A549 (cell line): ENCODE data around the gene CTXN1. TPM values are rescaled to one million over a fixed set of nuclear protein-coding genes. Genes with fewer than 3 reads are reported as not detected.

Source experiments
- ATAC-seq, 2 experiments: fragments of 200-7000 bp in 1 of 2; fragments of >200 bp in 1 of 2; cut with Nextera tagmentation in 1 of 2; cut with Tn5 transposase in 1 of 2; 3 replicates each; pipeline versions ENCODE4 v1.8.0 to v1.9.1; 2018 to 2020; ENCODE audit warnings: mild to moderate bottlenecking in 1 of 2, moderate library complexity in 1 of 2
- CTCF ChIA-PET: fragments of 300-600 bp; sonication (Branson Sonifier 250); formaldehyde crosslinking; extraction: SDS; loops from one replicate; lab custom pipeline; 2021; ENCODE audit warnings: antibody characterized with exemption, inconsistent platforms; lab: Yijun Ruan, JAX
- POLR2A ChIA-PET: fragments of 350-600 bp; formaldehyde crosslinking; extraction: SDS; loops from one replicate; lab custom pipeline; 2021; ENCODE audit warnings: antibody characterized with exemption, inconsistent platforms; lab: Yijun Ruan, JAX
- DNase-seq, 2 experiments: peaks; one replicate each; pipeline versions ENCODE4 v3.0.0 to v3.0.0-alpha.2; 2011 to 2016; ENCODE audit warnings: low read depth in 1 of 2, low spot score in 1 of 2
- FAIRE-seq: peaks from 2 replicates; lab custom pipeline; 2011; peaks lifted over from hg19 to GRCh38; lab: Jason Lieb, UNC
- H3K27ac ChIP-seq, 2 experiments: fragments of >200 bp; sonication (Bioruptor Twin); formaldehyde crosslinking; 3 replicates each; pipeline ENCODE4 v1.5.1; 2016 to 2017
- H3K4me1 ChIP-seq: fragments of >200 bp; sonication (Bioruptor Twin); formaldehyde crosslinking; 3 replicates; pipeline ENCODE4 v1.6.1; 2016
- H3K4me2 ChIP-seq: fragments of >200 bp; sonication (Bioruptor Twin); formaldehyde crosslinking; 3 replicates; pipeline ENCODE4 v1.6.1; 2016
- H3K4me3 ChIP-seq: fragments of >200 bp; sonication (Bioruptor Twin); formaldehyde crosslinking; 3 replicates; pipeline ENCODE4 v1.5.1; 2016
- H3K9me3 ChIP-seq: fragments of >200 bp; sonication (Bioruptor Twin); formaldehyde crosslinking; 3 replicates; pipeline ENCODE4 v1.6.1; 2016
- BHLHE40 ChIP-seq: IDR thresholded peaks from 2 replicates; pipeline ENCODE4 v1.6.1; 2012; ENCODE audit warnings: low read depth, low read length, inconsistent platforms
- CBX2 ChIP-seq: fragments of 200-600 bp; sonication (generic); IDR thresholded peaks from 2 replicates; pipeline ENCODE4 v1.6.1; 2016; ENCODE audit warnings: low read depth, mild to moderate bottlenecking, borderline replicate concordance
- CHD4 ChIP-seq: fragments of 200-600 bp; sonication (generic); IDR thresholded peaks from 2 replicates; pipeline ENCODE4 v1.6.1; 2016; ENCODE audit warnings: antibody characterized with exemption, mild to moderate bottlenecking, borderline replicate concordance
- EHF ChIP-seq: fragments of 250-450 bp; sonication (Bioruptor Pico); IDR thresholded peaks from 2 replicates; pipeline ENCODE4 v1.5.0; 2020; ENCODE audit warnings: mild to moderate bottlenecking
- EHMT2 ChIP-seq: fragments of 200-600 bp; sonication (generic); IDR thresholded peaks from 2 replicates; pipeline ENCODE4 v1.6.1; 2016; ENCODE audit warnings: antibody characterized with exemption, low read depth, mild to moderate bottlenecking, moderate library complexity
- FOSB ChIP-seq: fragments of 250-450 bp; sonication (Bioruptor Pico); IDR thresholded peaks from 2 replicates; pipeline ENCODE4 v1.5.0; 2020; ENCODE audit warnings: mild to moderate bottlenecking, moderate library complexity
- FOXS1 ChIP-seq: fragments of 250-450 bp; sonication (Bioruptor Pico); IDR thresholded peaks from 2 replicates; pipeline ENCODE4 v1.5.0; 2020; ENCODE audit warnings: mild to moderate bottlenecking, moderate library complexity
- HDAC2 ChIP-seq: fragments of 200-600 bp; sonication (generic); IDR thresholded peaks from 2 replicates; pipeline ENCODE4 v1.6.1; 2016
- HEYL ChIP-seq: fragments of 250-450 bp; sonication (Bioruptor Pico); IDR thresholded peaks from 2 replicates; pipeline ENCODE4 v1.8.0; 2021; ENCODE audit warnings: mild to moderate bottlenecking, moderate library complexity
- HOXB5 ChIP-seq: fragments of 250-450 bp; sonication (Bioruptor Pico); IDR thresholded peaks from 2 replicates; pipeline ENCODE4 v1.5.0; 2020; ENCODE audit warnings: mild to moderate bottlenecking, moderate library complexity
- NFE2L2 ChIP-seq: fragments of 150-350 bp; conservative IDR thresholded peaks from 2 replicates; pipeline ENCODE4 v1.6.1; 2014; ENCODE audit warnings: low read length
- POLR2A ChIP-seq: IDR thresholded peaks from 2 replicates; pipeline ENCODE4 v1.6.1; 2012; ENCODE audit warnings: mild to moderate bottlenecking, low read length
- POLR2AphosphoS2 ChIP-seq: conservative IDR thresholded peaks from 2 replicates; pipeline ENCODE4 v1.6.1; 2012; ENCODE audit warnings: low read length, improper control_type of control experiment, inconsistent platforms
- RAD21 ChIP-seq, 2 experiments: fragments of >200 bp in 1 of 2; sonication (Bioruptor Twin) in 1 of 2; formaldehyde crosslinking in 1 of 2; IDR thresholded peaks in 1 of 2; conservative IDR thresholded peaks in 1 of 2; 2 replicates in 1 of 2; 3 replicates in 1 of 2; pipeline ENCODE4 v1.6.1; 2012 to 2018; ENCODE audit warnings: inconsistent platforms in 1 of 2
- SMC3 ChIP-seq: fragments of >200 bp; sonication (Bioruptor Twin); formaldehyde crosslinking; IDR thresholded peaks from 3 replicates; pipeline ENCODE4 v1.6.1; 2018; ENCODE audit warnings: inconsistent platforms
- SREBF2 ChIP-seq: fragments of 450-650 bp; IDR thresholded peaks from 2 replicates; pipeline ENCODE4 v1.6.1; 2014; ENCODE audit warnings: mild to moderate bottlenecking, moderate library complexity
- TP53 ChIP-seq: fragments of 250-450 bp; sonication (Bioruptor Pico); IDR thresholded peaks from 2 replicates; pipeline ENCODE4 v1.5.0; 2021; ENCODE audit warnings: mild to moderate bottlenecking, moderate library complexity
- ZSCAN20 ChIP-seq: fragments of 250-450 bp; sonication (Bioruptor Pico); IDR thresholded peaks from 2 replicates; pipeline ENCODE4 v1.8.0; 2022; ENCODE audit warnings: mild to moderate bottlenecking, moderate library complexity
- WGBS: methylation state at CpG from one replicate; pipeline ENCODE4 v1.1.6; 2017; ENCODE audit errors: missing lambda C conversion rate; 5-methylcytosine and 5-hydroxymethylcytosine counted together
- polyA plus RNA-seq, 4 experiments: library from polyadenylated mRNA; depleted of rRNA in 3 of 4; stranded (reverse); fragments of >200 nt; fragmentation: RNase III in 1 of 4; extraction: RNeasy Plus Mini Kit Qiagen cat#74134 plus additional on column Dnase treatment in 1 of 4; gene quantifications; 2 replicates in 3 of 4; 3 replicates in 1 of 4; pipeline ENCODE4 v1.2.3, GENCODE V29; 2011 to 2017
- TF ChIP-seq, protein P1 (sequence below): fragments of 200-600 bp; sonication (generic); IDR thresholded peaks from 2 replicates; pipeline ENCODE4 v1.6.1; 2016; ENCODE audit warnings: antibody characterized with exemption, mild to moderate bottlenecking, moderate library complexity
- TF ChIP-seq, protein P2 (sequence below): fragments of 250-450 bp; sonication (Bioruptor Pico); IDR thresholded peaks from 2 replicates; pipeline ENCODE4 v1.5.0; 2020; ENCODE audit warnings: low read depth, mild to moderate bottlenecking, moderate library complexity
- TF ChIP-seq, protein P3 (sequence below): IDR thresholded peaks from 2 replicates; pipeline ENCODE4 v1.6.1; 2012
- TF ChIP-seq, protein P4 (sequence below): fragments of 450-650 bp; IDR thresholded peaks from 2 replicates; pipeline ENCODE4 v1.6.1; 2014; ENCODE audit warnings: antibody characterized with exemption
- TF ChIP-seq, protein P5 (sequence below): IDR thresholded peaks from 2 replicates; pipeline ENCODE4 v1.6.1; 2012; ENCODE audit warnings: low read depth, borderline replicate concordance

The CTXN1 gene
- polyA plus RNA-seq, 2 of the 4 experiments (the other 2 are of a cell fraction) = 1.2 to 9.9 TPM

DNA sequence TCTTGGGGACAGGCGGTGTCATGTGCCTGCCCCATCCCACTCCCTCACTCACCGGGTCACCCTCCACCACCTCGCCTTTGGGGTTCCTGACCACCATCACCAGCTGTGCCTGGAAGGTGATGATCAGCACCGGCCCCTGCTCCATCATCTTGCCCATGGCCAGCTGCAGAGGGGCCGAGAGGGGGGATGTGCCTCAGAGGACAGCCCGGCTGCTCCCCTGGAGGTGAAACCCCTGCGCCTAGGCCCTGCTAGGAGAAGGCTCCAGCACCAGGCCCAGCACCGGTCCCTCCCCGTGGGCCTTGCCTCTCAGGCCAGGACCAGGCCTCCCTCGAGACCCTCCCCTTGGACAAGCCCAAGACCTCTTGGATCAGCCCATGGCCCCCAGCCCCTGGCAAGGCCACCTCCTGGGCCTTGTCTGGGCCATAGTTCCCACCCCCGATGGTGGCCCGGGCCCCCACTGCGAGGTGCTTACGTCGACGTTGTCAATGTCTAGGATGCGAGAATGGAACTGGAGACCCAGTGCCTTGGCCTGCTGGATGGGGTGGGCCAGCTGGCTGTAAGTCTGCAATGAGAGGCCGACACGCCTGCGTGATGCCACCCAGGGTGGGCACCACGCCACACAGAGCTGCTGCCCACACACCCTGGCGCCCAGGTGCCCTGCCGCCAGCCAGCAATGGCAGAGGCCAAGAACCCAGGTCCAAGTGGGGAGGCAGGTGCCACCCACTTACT lies 1.8 kb upstream of the CTXN1 start:
- WGBS = 93% methylated on average over 3 of the region's 23 CpGs
- no peak overlapping the region for H3K4me2 ChIP-seq
- ATAC-seq = no peak
- no peaks in the 10 kb centered on the region for H3K9me3 ChIP-seq
- H3K4me1 ChIP-seq = peaks cover 22% of the 10 kb centered on the region
- DNase-seq = no peak
- CTCF ChIA-PET = interaction anchor here (1.2 to 3.0 kb wide), 5 partner anchors 10 to 74 kb away, joined by 3 to 13 read pairs (median 6); partner anchors contain the start of gene TIMM44
- FAIRE-seq = no peak
- H3K4me3 ChIP-seq = no peak overlapping the region
- POLR2A ChIA-PET = interaction anchor here (0.5 to 1.0 kb wide), 2 partner anchors 16 to 382 kb away, joined by 3 to 4 read pairs; partner anchors contain the start of gene TIMM44
- no peak overlapping the region for H3K27ac ChIP-seq
- no peak for TF ChIP-seq TP53 (CRISPR knock-in tag)
- TF ChIP-seq SREBF2 = no peak
- TF ChIP-seq, protein P1, sequence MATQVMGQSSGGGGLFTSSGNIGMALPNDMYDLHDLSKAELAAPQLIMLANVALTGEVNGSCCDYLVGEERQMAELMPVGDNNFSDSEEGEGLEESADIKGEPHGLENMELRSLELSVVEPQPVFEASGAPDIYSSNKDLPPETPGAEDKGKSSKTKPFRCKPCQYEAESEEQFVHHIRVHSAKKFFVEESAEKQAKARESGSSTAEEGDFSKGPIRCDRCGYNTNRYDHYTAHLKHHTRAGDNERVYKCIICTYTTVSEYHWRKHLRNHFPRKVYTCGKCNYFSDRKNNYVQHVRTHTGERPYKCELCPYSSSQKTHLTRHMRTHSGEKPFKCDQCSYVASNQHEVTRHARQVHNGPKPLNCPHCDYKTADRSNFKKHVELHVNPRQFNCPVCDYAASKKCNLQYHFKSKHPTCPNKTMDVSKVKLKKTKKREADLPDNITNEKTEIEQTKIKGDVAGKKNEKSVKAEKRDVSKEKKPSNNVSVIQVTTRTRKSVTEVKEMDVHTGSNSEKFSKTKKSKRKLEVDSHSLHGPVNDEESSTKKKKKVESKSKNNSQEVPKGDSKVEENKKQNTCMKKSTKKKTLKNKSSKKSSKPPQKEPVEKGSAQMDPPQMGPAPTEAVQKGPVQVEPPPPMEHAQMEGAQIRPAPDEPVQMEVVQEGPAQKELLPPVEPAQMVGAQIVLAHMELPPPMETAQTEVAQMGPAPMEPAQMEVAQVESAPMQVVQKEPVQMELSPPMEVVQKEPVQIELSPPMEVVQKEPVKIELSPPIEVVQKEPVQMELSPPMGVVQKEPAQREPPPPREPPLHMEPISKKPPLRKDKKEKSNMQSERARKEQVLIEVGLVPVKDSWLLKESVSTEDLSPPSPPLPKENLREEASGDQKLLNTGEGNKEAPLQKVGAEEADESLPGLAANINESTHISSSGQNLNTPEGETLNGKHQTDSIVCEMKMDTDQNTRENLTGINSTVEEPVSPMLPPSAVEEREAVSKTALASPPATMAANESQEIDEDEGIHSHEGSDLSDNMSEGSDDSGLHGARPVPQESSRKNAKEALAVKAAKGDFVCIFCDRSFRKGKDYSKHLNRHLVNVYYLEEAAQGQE = no peak

DNA sequence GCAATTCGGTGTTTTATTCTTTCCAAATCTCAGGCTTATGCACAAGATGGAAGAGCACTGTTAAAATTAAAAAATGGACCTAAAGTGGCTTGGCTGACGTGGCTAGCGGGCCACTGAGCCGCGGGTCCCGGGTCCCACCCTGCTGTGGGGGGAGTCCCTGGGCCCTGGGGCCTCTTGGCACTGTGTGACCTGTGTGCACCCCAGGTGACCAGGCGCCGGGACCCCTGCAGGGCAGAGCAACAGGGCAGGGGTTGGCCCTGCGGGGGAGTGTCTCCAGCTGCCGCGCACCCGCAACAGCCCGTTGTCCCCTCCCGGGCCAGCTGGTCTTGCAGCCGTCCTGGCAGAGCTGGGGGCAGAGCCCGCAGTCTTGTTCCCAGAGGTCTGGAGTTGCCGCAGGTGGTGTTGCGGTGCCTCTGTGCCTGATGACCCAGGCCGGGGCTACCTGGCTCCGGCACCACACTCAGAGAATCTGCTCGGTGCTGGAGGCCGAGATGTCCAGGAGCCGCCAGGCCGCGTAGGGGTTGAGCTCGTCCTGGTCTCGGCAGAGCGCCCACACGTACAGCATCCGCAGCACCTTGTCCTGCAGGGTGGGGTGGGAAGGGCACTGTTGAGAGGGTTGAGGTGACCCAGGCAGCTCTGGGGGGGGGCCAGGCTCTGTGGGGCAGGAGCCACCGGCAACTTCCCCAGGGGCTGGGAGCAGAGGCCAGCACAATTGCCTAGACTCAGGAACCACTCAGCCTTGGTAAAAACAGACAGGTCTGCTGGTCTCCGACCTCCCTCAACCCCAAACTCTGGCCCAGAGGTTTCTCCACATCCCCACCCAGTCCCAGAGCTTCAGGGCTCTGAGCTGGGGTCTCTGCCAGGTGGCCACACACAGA lies 1.0 kb upstream of the CTXN1 start:
- H3K4me3 ChIP-seq = no peak overlapping the region
- 51% methylated on average over 8 of the region's 32 CpGs for WGBS
- FAIRE-seq (no peak), DNase-seq (no peak), ATAC-seq (no peak; a peak in 1 of 6 replicates)
- ChIA-PET CTCF (interaction anchor here (1.0 to 2.0 kb wide), 5 partner anchors 9 to 73 kb away, joined by 3 to 13 read pairs (median 5); partner anchors contain the start of gene TIMM44), POLR2A (interaction anchor here (1.0 kb wide), 1 partner anchor 17 kb away, joined by 4 read pairs; the partner anchor contains the start of gene TIMM44)
- H3K9me3 ChIP-seq = no peaks in the 10 kb centered on the region
- TF ChIP-seq ZSCAN20 (CRISPR knock-in tag) (no peak), FOXS1 (CRISPR knock-in tag) (no peak)
- no peak overlapping the region; the same call in 2 of the 3 replicates for H3K4me2 ChIP-seq
- H3K27ac ChIP-seq = peak overlapping the region in 1 of 2 experiments; percentile 92; a peak in 1 of 6 replicates
- H3K4me1 ChIP-seq = peaks cover 22% of the 10 kb centered on the region

DNA sequence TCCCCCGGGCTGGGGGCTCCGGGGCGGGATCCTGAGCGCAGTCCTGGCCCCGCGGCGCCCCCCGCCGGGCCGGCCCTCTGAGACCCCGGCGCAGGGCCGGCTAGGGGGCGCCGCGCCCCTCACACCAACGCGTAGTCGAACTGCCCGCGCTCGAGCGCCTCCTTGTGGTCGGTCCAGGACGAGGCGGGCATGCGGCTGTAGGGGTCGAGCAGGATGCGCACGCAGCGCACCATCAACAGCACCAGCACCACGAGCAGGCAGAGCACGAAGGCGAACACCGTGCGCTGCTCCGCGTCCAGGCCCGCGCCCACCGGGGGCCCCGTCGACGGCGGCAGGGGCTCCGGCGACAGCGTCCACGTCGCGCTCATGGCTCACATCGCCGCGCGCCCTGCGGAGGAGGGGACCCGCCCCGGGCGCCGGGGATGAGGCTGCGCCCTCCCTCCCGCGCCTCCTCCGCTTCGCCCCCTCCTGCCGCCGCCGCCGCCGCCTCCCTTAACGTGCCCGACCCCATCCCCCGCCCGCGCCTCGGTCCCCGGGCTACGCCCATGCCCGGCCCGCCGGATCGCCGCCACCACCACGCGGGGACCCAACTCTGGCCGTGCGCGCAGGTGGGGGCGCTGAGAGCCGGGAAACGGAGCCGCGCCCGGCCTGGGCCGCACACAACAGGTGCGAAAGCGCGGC lies 624 bp downstream of the CTXN1 start:
- FAIRE-seq (no peak), DNase-seq (peak; percentile 71 to 75), ATAC-seq (peak; percentile 48 to 55; a peak in 5 of 6 replicates)
- Histone ChIP-seq H3K9me3 (no peaks in the 10 kb centered on the region), H3K27ac (peak overlapping the region; percentile 80 to 92), H3K4me1 (peaks cover 28% of the 10 kb centered on the region), H3K4me2 (peak overlapping the region; percentile 100), H3K4me3 (peak overlapping the region; percentile 82)
- WGBS = no CpG with 5 or more reads among the region's 98 CpGs
- ChIA-PET POLR2A (no interaction called here), CTCF (no interaction called here)
- TF ChIP-seq HOXB5 (peak; percentile 69; the same call in 1 of the 2 replicates), RAD21 (conservative IDR thresholded peaks at IDR 0.05 in 1 of 2, IDR thresholded peaks at IDR 0.05 in 1 of 2) (peak; percentile 21 to 47; a peak in 4 of 5 replicates), HEYL (CRISPR knock-in tag) (no peak), BHLHE40 (no peak), NFE2L2 (no peak), EHMT2 (no peak), HDAC2 (no peak), SMC3 (peak; percentile 58), EHF (no peak), FOSB (CRISPR knock-in tag) (no peak), CBX2 (no peak), POLR2AphosphoS2 (no peak), CHD4 (no peak), POLR2A (no peak)
- TF ChIP-seq, protein P2, sequence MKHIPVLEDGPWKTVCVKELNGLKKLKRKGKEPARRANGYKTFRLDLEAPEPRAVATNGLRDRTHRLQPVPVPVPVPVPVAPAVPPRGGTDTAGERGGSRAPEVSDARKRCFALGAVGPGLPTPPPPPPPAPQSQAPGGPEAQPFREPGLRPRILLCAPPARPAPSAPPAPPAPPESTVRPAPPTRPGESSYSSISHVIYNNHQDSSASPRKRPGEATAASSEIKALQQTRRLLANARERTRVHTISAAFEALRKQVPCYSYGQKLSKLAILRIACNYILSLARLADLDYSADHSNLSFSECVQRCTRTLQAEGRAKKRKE = 0 out of 2 replicates have a peak, but pooled peaks have one; percentile 68
- TF ChIP-seq, protein P3, sequence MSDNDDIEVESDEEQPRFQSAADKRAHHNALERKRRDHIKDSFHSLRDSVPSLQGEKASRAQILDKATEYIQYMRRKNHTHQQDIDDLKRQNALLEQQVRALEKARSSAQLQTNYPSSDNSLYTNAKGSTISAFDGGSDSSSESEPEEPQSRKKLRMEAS = peak; percentile 98
- TF ChIP-seq, protein P4, sequence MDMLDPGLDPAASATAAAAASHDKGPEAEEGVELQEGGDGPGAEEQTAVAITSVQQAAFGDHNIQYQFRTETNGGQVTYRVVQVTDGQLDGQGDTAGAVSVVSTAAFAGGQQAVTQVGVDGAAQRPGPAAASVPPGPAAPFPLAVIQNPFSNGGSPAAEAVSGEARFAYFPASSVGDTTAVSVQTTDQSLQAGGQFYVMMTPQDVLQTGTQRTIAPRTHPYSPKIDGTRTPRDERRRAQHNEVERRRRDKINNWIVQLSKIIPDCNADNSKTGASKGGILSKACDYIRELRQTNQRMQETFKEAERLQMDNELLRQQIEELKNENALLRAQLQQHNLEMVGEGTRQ = no peak
- TF ChIP-seq, protein P5, sequence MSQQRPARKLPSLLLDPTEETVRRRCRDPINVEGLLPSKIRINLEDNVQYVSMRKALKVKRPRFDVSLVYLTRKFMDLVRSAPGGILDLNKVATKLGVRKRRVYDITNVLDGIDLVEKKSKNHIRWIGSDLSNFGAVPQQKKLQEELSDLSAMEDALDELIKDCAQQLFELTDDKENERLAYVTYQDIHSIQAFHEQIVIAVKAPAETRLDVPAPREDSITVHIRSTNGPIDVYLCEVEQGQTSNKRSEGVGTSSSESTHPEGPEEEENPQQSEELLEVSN = peak; percentile 93
